Effector CD8-positive, alpha-beta T cell (primary cell): ENCODE results near the gene STK38.
"Not testable (repeated sequence)": the region's sequence is repeated elsewhere in the genome, so short reads cannot be mapped to it uniquely, and the experiment has no call there.

ENCODE experiments used
- DNase-seq: peaks from one replicate; lab custom pipeline; 2025; lab: John Stamatoyannopoulos, UW

STK38 gene

GRCh38 chr6:36487698-36488097 lies 59.6 kb downstream of the STK38 start:
- DNase-seq, result no peak

DNA sequence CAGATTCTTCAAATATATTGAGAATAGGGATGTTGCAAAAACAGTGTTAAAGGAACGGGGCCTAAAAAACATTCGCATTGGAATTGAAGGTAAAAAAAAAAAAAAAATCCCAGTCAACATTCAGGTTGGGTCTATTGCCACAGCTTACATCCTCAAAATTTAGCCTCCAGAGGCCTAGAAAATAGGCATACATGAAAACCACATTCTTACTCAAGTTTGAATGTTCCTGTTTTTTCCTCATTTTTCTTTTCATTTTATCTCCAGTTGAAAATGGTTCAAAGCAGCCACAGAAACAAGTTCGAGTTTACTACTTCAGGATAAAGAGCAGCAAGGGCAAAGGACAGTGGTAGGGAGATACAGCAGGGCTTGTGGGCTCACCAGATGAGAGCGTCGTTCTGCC lies 62.5 kb downstream of the STK38 start:
- DNase-seq, result no peak

DNA sequence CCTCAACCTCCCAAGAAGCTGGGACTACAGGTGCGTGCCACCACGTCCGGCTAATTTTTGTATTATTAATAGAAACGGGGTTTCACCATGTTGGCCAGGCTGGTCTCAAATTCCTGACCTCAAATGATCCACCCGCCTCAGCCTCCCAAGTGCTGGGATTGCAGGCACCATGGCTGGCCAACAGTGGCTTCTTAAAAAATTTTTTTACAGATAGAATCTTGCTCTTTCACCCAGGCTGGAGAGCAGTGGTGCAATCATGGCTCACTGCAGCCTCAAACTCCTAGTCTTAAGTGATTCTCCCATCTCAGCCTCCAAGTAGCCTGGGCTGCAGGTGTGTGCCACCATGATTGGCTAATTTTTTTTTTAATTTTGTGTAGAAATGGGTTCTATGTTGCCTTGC lies 64.0 kb downstream of the STK38 start:
- DNase-seq, result not testable (repeated sequence)

GRCh38 chr6:36479256-36479655 lies 68.0 kb downstream of the STK38 start:
- no peak for DNase-seq

GRCh38 chr6:36478051-36478526 lies 69.2 kb downstream of the STK38 start:
- no peak for DNase-seq

DNA sequence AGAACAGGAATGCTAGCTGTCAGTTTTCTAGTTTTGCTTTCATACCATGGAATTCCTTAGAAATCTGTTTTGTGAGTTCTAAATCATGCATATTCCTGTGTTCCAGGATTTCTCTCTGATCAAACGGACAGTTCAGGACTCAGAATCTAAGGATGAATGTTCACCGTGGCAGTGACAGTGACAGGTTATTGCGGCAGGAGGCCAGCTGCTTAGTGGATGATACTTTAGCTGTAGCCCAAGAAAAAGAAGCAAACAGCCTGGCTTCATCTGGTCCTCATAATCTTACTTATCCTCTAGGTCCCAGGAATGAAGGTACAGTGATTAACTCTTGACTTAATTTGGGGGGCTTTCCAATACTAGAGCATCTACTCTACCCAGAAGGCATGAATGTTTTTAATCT lies 77.3 kb downstream of the STK38 start:
- no peak for DNase-seq

GRCh38 chr6:36469148-36469661 lies 78.1 kb downstream of the STK38 start:
- no peak for DNase-seq

GRCh38 chr6:36467625-36468024 lies 79.7 kb downstream of the STK38 start:
- no peak for DNase-seq

GRCh38 chr6:36464233-36464632 lies 83.0 kb downstream of the STK38 start:
- DNase-seq, result no peak

DNA sequence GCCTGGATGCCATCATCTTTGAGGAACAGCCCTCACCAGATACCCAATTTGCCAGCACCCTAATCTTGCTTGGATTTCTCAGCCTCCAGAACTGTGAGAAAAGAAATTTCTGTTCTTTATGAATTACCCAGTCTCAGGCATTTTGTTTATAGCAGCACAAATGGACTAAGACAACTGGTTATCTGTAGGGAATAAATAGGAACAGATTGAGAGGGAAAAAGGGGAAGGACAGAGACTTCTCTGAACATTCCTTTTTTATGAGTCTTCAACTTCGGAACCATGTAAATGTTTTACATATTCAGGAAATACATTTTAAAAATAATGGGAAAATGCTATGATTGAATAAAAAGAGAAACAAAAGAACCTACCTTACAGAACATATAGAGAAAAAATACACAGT lies 83.6 kb downstream of the STK38 start:
- no peak for DNase-seq

DNA sequence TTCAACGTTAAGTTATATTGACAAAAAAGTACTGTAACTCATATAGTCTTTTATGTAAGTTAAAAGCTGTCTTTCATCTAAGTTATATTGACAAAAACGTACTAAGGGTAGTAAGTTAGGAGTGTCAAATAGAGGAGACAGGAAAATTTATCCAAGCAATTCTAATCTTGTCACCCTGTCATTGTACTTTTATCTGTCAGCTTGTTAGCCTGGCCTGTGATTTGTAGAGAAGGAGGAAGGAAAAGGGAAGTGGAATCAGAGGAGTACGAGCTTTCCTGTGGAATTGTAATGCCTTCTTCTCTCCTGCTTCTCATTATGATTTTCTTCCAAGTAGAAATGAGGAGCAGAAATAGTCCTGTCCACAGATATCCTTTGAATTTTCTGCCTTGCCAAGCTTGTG lies 85.6 kb downstream of the STK38 start:
- no peak for DNase-seq

DNA sequence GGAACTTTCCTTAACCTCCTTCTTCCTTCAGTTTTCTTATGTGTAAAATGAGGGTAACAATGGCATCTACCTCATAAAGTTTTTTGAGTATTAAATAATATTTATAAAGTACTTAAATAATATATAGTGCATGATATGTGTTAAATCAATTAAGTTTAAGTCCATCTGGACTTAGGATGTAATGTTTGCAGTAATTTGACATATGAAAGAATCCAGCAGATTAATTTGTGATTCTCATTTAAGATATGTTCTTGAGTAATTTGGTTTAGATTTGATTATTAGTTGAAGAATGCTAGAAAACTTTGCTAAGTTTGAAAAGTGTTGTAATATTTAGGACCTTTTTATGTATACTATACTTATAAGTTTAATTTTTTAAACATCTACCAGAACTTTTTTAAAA lies 86.4 kb downstream of the STK38 start:
- DNase-seq, result no peak

GRCh38 chr6:36459501-36459900 lies 87.8 kb downstream of the STK38 start:
- DNase-seq, result no peak

GRCh38 chr6:36455486-36456027 lies 91.7 kb downstream of the STK38 start:
- no peak for DNase-seq

DNA sequence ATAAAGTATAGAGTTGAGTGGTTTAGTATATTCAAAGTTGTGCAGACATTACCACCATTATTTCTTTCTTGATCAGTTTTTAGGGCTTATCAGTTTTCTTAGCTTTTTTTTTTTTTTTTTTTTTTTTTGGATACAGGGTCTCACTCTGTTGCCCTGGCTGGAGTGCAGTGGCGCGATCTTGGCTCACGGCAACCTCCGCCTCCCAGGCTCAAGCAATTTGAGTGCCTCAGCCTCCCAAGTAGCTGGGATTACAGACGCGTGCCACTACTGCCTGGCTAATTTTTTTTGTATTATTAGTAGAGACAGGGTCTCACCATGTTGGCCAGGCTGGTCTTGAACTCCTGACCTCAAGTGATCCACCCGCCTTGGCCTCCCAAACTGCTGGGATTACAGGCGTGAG lies 94.4 kb downstream of the STK38 start:
- not testable (repeated sequence) for DNase-seq

DNA sequence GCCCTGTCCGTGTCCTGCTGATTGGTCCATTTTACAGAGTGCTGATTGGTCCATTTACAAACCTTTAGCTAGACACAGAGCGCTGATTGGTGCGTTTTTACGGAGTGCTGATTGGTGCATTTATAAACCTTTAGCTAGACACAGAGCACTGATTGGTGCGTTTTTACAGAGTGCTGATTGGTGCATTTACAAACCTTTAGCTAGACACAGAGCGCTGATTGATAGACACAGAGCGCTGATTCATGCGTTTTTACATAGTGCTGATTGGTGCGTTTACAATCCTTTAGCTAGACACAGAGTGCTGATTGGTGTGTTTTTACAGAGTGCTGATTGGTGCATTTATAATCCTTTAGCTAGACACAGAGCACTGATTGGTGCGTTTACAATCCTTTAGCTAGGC lies 98.1 kb downstream of the STK38 start:
- DNase-seq, result not testable (repeated sequence)

DNA sequence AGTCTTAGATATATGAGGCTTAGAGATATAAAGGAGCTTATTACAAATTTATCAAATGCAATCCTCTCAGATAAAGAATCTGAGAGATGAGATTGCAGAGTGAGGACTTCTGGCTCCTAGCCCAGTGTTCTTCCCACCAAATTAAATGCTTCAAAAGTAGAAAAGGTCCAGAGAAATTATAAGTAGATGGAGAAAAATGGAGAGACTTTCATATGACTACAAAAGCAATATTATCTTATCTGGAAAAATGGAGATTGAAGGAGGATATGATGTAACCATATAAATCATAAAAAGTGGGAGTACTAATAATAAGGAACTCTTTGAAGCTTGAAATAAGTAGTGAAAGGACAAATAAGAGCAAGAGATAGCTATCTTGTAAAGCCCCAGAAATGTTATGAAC lies 101.7 kb downstream of the STK38 start:
- no peak for DNase-seq

- DNase-seq, result no peak
Observed at GRCh38 chr6:36444470-36444869, 102.8 kb downstream of the STK38 start.
